Fibroblast of peridontal ligament (primary cell): ENCODE data around the gene FYN.
"Not testable (repeated sequence)": the region's sequence is repeated elsewhere in the genome, so short reads cannot be mapped to it uniquely, and the experiment has no call there.

Experiments used
- DNase-seq: peaks from one replicate; pipeline ENCODE4 v3.0.0-alpha.2; 2010; ENCODE audit errors: extremely low read depth

FYN gene

DNA sequence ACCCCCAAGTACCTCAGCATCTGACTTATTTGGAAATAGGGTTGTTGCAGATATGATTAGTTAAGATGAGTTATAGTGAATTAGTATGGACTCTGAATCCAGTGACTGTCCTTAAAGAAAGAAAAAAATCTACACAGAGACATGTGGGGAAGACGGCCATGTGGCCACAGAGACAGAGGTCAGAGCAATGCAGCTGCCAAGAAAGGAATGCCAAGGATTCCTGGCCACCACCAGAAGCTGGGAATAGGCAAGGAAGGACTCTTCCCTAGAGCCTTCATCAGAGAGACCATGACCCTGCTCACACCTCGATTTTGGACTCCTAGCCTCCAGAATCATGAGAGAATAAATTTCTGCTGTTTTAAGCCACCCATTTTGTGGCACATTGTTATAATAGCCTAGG lies 81.8 kb downstream of the FYN start:
- DNase-seq = peak; percentile 59

DNA sequence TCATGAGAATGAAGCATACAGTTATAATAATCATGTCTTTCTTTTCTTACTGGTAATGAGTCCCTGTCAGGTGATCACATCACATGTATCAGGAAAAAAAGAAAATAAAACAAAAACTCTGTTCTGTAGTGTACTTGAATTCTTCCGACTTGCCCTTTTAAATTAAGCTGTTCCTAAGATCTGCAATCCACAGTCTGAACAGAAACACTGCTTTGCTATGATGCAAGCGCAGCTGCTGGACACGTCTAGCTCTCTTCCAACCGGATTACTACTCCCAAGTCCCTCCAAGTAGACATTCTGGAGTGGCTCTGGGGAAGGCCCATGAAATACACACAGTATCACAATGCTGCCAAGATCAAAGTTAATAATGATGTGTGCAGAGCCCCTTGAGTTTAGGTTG lies 83.7 kb downstream of the FYN start:
- DNase-seq = no peak

DNA sequence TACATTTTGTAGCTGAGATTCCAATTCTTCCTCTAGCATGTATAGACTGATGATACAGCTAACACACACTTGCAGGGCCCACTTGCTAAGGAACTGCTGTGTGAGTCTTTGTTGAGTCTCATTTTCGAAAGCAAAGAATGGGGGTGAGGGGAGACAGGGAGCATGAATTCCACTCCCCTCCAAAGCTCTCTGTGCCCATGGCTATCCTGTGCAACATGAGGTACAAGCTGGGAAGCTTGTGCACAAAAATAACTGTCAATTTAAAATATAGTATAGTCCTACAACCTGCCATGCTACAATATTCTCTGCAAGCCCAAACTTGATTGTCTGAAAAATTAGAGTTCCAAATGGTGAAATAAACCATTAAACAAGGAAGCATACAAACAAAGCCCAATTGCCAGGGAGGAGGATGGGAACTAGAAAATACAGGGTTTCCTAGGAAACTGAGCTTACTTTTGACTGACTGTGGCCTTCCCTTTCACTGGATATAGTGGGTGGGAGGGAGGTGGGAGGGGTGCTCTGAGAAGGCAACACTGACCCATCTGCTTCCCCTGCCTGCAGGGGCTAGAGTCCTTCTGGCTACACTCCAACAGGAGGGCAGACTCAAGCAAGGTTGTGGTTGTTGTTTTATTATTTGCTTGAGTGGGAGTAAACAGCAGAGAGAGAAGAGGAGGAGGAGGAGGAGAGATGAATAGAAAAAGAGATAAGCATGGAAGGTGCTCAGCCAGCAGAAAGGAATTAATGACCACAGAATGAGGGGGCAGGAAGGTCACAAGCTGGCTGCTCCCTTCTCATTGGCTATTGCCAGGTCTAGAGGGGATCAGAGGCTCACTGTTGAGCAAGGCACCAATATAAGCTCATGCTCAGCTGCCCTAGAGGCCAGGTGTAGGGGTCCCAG lies 84.6 kb downstream of the FYN start:
- no peak for DNase-seq

DNA sequence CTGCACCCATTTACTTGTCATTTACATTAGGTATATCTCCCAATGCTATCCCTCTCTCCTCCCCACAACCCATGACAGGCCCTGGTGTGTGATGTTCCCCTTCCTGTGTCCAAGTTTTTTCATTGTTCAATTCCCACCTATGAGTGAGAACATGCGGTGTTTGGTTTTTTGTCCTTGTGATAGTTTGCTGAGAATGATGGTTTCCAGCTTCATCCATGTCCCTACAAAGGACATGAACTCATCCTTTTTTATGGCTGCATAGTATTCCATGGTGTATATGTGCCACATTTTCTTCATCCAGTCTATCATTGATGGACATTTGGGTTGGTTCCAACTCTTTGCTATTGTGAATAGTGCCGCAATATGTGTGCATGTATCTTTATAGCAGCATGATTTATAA lies 87.1 kb downstream of the FYN start:
- DNase-seq = not testable (repeated sequence)

DNA sequence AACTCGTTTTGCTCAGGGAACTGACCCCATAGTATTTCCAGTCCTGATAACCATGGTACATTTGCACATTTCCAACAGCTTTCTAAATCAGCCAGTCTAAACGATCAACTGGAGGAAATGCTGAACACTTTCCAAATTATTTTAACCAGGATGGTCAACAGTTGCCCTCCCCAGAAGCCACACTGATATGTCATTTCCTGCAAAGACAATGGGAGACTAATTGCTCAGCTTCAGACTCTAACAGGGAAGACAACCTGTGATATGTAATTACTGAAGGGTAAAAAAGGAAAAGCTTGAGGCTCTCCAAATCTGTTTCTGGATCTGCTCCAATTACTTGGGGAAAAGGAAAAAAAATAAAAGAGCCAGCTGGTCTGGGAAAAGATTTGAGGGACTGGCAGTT lies 88.8 kb downstream of the FYN start:
- DNase-seq = peak; percentile 19

DNA sequence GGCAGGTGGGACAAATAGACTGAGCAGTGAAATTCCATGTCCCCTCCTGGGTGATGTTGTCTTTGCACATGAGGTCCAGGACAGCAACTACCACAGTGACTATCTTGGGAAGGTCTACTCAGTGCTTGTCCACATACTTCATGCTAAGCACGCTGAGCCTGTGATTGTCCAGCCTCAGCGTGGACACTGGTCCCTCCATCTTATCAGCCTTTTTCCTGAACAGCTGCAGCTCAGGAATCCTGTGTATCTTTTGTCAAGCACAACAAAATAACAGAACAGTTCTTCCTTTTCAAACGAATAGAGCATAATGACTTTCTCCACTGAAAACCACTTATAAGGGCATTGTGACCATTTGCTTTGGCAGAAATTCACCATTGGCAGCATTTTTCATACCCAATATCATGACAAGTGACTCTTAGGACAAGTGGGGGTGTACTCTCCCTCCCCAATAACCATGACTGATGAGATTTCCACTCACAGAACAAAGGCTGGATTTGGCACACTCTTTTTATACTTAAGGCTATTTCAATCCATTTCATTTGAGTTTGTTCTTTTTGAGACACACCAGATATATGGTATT lies 90.3 kb downstream of the FYN start:
- no peak for DNase-seq

DNA sequence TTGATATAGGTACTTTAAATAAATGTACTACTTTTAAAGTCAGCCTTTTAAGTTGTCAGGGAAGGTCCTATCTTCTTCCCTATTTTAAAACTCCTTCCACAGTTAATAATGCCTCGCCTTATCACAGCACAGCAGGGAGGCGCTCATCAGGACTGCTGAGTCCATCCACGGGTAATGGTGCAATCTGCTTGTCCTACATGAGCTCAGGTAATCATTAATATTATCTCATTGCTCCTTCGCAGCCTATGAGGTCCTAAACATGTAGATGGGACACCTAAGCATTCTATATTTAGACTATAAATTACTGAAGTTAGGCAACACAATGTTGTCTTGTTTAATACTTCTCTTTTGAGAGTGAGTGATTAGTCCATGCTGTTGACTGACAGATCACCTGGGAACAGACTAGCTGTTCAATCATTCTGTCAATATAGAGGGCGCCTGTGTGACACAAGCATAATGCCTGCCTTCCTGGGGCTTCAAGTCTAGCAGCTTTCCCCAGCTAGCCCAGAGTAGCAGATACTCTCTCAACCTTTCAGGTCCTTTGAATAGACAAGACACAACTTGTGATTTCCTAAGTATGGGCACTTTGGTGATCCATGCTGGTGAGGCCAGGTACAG lies 91.0 kb downstream of the FYN start:
- no peak for DNase-seq

DNA sequence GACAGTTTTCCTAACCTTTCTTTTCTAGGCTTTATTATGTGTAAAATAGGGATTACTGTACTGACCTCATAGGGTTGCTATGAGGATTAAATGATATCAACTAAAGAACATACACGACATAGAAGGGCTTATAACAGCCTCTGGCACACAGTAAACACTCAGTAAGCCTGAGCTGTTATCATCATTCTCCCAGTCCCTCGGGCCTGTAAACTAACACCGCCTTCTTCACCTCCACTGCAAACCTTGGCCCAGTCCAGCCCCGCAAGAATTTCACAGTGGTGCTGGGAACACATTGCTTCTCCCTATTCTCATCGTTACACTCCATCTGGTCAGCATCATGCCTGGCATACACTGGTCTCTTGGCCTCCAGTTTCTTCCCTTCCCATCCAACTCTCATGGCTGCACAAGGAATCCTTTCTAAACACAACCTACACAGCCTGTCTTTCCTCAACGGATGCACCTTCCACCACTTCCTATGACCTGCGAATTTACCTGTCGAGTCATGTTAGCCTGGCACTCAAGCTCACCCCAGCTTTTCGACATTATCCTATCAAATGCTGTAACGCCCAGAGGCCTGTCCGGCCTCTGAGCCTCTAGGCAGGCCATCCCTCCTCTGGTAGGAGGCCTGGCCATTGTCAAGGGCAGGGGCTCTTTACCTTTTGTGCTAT lies 92.1 kb downstream of the FYN start:
- DNase-seq = peak; percentile 85

DNA sequence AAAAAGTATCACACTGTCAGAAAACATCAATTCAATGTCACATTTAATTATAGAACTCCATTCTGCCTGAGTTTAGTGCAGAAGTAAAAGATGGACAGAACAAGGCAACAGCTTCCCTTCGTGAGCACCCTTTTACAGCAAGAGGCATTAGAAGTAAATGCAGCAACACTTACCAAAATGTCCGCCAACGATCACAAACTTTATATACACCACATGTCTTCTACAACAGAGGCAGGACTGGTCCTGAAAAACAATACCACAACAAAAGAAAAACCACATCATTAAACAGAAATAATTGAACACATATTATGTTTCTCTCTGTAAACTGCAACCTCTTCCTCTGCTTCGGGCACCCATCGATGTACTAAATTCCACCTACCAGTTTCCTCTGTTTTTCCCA lies 92.9 kb downstream of the FYN start:
- peak; percentile 18 for DNase-seq

DNA sequence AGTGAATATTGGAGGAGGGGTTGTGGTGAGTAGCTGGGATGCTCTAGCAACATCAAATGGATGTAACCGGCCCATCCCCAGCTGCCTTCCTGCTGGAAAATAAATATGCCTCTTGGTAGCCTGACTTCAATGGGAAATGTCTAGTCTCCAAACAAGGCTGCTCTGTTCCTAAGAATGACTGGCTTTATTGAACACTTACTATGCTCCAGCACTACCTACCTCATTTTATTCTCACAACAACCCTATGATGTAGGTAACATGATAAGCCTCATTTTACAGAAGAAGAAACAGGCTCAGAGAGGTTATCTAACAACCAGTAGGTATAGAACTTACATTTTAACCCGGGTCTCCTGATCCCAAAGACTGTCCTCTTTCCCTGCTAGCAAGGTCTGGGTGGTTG lies 93.6 kb downstream of the FYN start:
- no peak for DNase-seq

DNA sequence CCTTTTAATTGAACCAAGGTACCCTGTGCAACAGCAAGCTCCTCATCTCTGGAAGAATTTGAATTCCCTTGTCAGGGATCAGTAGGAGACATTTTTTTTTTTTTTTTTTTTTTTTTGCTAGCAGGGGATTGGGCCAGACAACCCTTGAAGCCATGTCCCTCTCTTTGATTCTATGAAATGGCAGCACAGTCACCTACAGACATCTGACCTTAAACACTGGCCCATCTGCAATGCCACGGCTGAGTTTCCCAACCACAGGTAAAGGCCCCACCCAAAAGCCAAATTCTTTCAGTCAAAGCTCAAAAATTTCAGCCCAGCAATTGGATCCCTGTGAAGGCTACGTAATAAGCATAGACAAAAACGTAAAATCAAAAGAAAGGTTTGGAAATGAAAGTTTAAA lies 94.2 kb downstream of the FYN start:
- DNase-seq = no peak

DNA sequence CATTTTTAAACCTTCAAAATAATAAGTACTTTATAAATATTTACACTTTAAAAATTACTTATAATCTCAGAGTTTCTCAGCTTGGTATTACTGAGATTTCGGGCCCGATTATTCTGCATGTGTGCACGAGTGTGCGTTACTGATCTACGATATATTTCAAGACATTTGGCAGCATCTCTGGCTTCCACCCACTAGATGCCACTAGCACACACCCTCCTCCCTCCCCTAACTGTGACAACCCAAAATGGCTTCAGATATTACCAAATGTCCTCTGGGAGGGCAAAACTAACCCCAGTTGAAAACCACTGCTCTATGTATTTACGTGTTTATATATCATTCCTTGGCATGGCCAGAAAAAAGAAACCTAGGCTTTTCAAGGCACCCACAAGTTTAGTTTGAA lies 95.9 kb downstream of the FYN start:
- DNase-seq = peak; percentile 43

DNA sequence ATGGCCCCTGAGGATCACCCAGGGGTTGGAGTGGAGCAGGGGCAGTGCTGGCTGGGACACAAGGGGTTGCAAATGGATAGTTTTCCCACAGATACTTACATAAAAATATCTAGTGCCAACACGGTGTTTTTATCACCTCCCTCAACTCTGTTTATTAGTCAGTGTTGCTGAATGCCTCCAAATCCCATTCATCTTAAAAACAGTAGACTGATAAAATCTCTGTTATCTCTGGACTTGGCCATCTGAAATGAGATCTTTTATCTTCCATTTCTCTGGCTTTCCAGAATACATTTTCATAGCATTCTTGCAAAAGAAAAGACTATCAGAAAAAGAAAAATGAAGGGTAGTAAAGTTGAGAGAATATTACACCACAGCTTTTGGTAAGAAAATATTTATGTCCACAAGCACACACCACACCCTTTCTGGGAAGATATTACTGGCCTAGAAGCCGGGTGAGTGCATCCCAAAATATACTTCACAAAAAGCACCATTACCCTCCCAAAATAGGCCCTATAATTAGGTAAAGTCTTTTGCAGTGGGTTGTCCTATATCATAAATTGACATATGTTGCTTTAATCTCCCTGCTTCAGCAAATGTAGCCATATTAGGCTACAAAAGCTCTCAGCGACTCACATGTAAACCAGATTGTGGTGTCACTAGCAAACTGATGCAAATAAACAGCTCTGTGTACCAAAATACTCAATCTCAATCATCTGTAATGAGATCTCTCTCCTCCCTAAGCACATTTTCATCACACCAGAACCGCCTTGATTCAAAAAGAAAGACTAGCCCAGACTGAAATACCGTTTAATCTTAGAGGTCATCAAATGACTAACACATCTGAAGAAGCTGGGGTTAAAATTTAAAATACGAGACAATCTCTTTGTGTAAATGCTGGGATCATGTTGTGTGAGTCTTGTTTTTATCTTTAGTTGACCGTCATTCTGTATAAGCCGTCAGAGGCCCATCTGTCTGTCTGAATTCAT lies 96.7 kb downstream of the FYN start:
- peak; percentile 41 for DNase-seq

DNA sequence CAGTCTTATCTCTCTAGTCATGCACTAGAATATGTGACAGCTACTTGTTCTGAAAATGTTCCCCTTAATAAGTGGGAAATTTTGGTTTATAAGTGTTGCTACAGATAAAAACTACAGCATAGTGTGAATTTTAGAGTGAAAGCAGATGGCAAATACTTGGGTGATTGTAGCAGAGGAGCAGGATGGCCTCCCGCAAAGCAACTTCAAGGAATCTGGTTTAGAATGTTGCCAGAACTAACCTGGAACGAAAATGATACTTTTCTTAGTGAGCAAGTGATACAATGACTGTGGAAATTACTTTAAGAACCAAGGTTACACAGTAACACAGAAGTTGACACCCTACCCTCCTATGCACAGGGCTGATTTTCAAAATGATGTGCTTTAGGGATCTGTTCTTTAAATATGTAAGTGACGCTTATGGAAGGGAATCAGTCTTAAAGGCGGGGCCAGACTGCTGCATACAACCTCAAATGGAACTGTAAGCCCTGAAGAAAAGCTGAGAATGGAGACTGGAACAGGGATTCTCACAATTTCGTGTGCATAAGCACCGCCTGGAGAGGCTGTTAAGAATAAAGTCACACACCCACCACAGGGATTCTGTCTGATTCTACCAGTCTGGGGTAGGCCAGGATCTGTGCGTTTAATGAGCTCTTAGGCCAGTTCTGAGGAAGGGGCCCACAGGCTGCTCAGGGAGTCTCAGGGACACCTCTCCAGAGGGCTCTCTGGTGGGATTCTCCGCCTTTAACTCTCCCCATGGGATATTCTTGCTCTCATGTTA lies 97.9 kb downstream of the FYN start:
- peak; percentile 13 for DNase-seq

DNA sequence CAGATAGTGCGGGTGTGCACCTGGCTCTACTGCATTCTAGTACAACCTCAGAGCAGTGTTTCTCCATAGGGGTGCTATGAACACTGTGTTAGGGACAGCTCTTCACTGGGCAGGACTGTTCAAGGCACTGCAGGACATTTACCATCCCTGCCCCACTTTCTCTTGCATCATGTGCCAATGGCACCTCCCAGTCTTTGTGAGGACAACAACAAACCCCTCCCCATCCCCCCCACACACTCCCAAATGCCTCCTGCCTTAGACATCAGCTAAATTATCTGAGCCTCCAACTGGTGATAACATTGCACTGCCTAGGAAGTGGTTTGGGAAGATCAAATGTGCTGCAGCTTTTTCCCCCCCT lies 98.9 kb downstream of the FYN start:
- DNase-seq = no peak

DNA sequence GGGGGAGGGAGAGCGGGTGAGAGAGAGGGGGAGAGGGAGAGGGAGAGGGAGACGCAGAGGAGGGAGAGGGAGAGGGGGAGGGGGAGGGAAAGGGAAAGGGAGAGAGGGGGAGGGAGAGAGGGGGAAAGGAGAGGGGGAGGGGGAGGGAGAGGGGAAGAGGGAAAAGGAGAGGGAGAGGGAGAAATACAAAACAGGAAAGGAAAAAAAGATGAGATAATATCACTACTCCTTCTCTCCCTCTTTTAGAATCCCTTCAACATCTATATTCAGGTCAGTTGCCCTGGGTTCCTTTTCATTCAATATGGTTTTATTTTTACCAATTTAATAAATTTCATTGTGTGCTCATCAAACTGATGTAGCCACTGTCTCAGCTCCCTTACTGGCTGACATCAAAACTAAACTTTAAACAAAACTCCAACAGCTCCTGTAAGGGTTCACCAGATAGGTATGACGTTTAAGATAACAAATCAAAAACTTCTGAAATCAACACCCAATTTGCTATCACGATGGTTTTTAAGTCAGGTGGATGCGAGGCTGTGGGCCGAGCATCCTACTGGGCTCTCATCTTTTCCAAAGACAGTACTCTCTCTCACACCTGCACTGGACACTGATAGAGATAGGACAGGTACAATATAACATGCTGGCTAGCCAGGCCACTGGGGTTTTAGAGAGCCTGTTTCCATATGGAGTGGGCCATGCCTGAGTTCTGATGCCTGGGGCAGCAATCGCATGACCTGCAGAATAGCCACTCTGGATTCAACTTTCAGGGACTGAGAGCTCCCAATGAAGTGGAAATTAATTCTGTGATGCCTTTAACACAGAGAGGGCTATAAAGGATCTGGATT lies 99.5 kb downstream of the FYN start:
- DNase-seq = no peak

DNA sequence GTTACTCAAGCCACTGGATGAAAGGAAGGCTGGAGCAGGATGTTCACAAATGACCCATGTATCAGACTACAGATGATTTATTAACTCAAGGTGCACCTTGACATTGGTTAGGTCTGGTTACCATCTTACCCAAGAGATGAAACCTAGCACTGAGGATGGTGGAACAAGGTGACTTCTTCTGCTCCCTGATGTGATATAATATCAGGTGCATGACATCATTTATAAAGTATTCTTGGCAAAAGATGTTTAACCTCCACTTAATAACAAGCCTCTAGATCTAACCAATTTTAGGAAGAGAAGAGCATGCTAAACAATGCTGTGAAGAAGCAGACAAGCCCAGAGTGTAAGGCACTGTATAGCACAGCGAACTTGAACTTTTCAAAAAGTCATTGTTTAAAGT lies 100.9 kb downstream of the FYN start:
- no peak for DNase-seq

DNA sequence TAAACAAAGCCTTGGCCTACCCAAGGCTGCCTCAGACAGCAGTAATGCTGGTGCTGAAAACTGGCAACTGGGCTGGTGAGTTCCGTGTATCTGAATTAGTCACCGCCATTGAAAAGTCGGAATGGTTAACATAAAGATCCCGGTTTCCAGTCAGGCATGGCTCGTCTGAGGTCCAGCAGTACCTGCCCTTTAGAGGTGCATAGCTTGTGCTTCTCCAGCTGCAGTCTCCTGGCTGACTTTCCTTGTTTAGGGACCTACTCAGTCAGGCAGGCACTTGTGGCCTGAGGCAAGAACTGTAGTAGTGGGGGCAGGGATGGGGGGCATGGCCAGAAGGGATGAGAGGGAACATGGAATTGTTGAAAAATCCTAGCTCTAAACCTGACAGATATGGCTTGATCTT lies 101.6 kb downstream of the FYN start:
- no peak for DNase-seq

DNA sequence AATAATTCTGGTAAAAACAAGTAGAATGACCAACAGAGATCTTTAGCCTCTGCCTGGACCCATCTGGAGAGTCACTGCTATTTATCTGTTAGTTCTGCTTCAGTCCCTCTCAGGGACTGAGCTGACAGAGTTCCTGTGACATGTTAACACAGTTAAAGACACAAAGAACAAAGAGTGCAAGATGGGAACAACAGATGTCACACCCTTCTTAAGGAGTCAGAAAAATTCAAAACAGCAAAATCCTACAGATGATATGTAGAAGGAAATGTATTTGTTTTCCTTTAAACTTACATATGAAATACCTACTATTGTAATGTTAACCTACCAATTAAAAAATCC lies 102.2 kb downstream of the FYN start:
- DNase-seq = no peak
